ENCODE data around the gene KDM2B.

DNA sequence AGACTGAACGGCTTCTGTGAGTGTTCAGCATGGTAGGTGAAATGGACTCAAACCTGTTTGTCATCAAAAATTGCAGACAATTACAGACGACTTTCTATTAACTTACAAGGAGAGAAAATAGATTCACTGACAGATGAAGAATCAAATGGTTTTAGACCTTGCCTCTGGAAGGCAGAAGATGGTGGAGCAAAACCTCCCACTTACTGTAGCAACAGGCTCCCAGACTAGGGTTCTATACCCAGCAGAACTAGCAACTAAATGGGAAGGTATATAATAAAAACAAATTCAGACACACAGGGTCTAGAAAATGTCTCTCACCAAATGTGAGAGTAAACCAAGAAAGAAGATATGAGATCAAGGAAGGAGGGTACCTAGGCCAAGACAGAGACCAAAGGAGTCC, 144.1 kb downstream of the KDM2B start:
- TF ChIP-seq, protein P1, sequence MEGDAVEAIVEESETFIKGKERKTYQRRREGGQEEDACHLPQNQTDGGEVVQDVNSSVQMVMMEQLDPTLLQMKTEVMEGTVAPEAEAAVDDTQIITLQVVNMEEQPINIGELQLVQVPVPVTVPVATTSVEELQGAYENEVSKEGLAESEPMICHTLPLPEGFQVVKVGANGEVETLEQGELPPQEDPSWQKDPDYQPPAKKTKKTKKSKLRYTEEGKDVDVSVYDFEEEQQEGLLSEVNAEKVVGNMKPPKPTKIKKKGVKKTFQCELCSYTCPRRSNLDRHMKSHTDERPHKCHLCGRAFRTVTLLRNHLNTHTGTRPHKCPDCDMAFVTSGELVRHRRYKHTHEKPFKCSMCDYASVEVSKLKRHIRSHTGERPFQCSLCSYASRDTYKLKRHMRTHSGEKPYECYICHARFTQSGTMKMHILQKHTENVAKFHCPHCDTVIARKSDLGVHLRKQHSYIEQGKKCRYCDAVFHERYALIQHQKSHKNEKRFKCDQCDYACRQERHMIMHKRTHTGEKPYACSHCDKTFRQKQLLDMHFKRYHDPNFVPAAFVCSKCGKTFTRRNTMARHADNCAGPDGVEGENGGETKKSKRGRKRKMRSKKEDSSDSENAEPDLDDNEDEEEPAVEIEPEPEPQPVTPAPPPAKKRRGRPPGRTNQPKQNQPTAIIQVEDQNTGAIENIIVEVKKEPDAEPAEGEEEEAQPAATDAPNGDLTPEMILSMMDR (IDR thresholded peaks at IDR 0.05) = no peak
- TF ChIP-seq EP300 (IDR thresholded peaks at IDR 0.05) = no peak
- TF ChIP-seq POLR2AphosphoS5 (IDR thresholded peaks at IDR 0.05) = no peak
